SK-N-SH treated with all-trans-retinoic acid at 6 μM for 48 hours (cell line): Measurements from ENCODE around the gene CIRBP.

Source experiments
- CSDC2 ChIP-seq: fragments of 250-450 bp; sonication (Bioruptor Pico); IDR thresholded peaks from 2 replicates; pipeline ENCODE4 v1.5.0; 2020; ENCODE audit warnings: mild to moderate bottlenecking, moderate library complexity
- PATZ1 ChIP-seq: fragments of 250-450 bp; sonication (Bioruptor Pico); IDR thresholded peaks from 2 replicates; pipeline ENCODE4 v1.8.0; 2020; ENCODE audit warnings: mild to moderate bottlenecking, moderate library complexity, borderline replicate concordance
- RARB ChIP-seq: fragments of 250-450 bp; sonication (Bioruptor Pico); IDR thresholded peaks from 2 replicates; pipeline ENCODE4 v1.8.0; 2021; ENCODE audit warnings: mild to moderate bottlenecking, moderate library complexity
- ZFP3 ChIP-seq: fragments of 250-450 bp; sonication (Bioruptor Pico); IDR thresholded peaks from 2 replicates; pipeline ENCODE4 v1.5.0; 2020; ENCODE audit warnings: mild to moderate bottlenecking, moderate library complexity

GRCh38 chr19:1291761-1292418, 22.8 kb downstream of the CIRBP start:
- TF ChIP-seq ZFP3 (CRISPR knock-in tag) = no peak
- no peak for TF ChIP-seq PATZ1 (CRISPR knock-in tag)
- no peak for TF ChIP-seq RARB
- no peak for TF ChIP-seq CSDC2 (CRISPR knock-in tag)
